ENCODE measurements around the gene MRPL1.

- TF ChIP-seq CTCF (IDR thresholded peaks at IDR 0.05) (no peak), CREM (CRISPR knock-in tag; IDR thresholded peaks at IDR 0.05) (no peak), KAT7 (CRISPR knock-in tag; IDR thresholded peaks at IDR 0.05; ENCODE audit: borderline replicate concordance) (no peak), ZBTB21 (CRISPR knock-in tag; IDR thresholded peaks at IDR 0.05; ENCODE audit: borderline replicate concordance) (no peak), RELA (CRISPR knock-in tag; IDR thresholded peaks at IDR 0.05; ENCODE audit: borderline replicate concordance) (no peak)
Observed at GRCh38 chr4:77816546-77816945, 46.1 kb upstream of the MRPL1 start.
